HG03575 (cell line): ENCODE data around the gene CD4.

Source experiments
- ATAC-seq: cut with Tn5 transposase; IDR thresholded peaks from one replicate; pipeline ENCODE4 v1.9.1; 2021; ENCODE audit not compliant: unreplicated experiment, insufficient number of reproducible peaks, low FRiP score; ENCODE audit errors: extremely low read depth

CD4 gene

GRCh38 chr12:6774499-6775062, 14.7 kb upstream of the CD4 start:
- ATAC-seq = no peak

GRCh38 chr12:6775185-6776174, 13.8 kb upstream of the CD4 start:
- no peak for ATAC-seq

GRCh38 chr12:6777386-6777785, 11.9 kb upstream of the CD4 start:
- no peak for ATAC-seq

- no peak for ATAC-seq
Observed at GRCh38 chr12:6778217-6778573, 11.1 kb upstream of the CD4 start.

GRCh38 chr12:6778574-6779550, 10.5 kb upstream of the CD4 start:
- no peak for ATAC-seq

GRCh38 chr12:6779708-6780432, 9.5 kb upstream of the CD4 start:
- no peak for ATAC-seq

- ATAC-seq = no peak
Observed at GRCh38 chr12:6780573-6780972, 8.8 kb upstream of the CD4 start.

GRCh38 chr12:6782119-6782518, 7.2 kb upstream of the CD4 start:
- ATAC-seq = no peak

GRCh38 chr12:6782850-6783566, 6.3 kb upstream of the CD4 start:
- no peak for ATAC-seq

- no peak for ATAC-seq
Observed at GRCh38 chr12:6783828-6784227, 5.5 kb upstream of the CD4 start.

- no peak for ATAC-seq
Observed at GRCh38 chr12:6784296-6784695, 5.0 kb upstream of the CD4 start.

- no peak for ATAC-seq
Observed at GRCh38 chr12:6784761-6785160, 4.6 kb upstream of the CD4 start.

GRCh38 chr12:6786416-6787094, 2.8 kb upstream of the CD4 start:
- no peak for ATAC-seq

- no peak for ATAC-seq
Observed at GRCh38 chr12:6787309-6787708, 2.0 kb upstream of the CD4 start.

- ATAC-seq = no peak
Observed at GRCh38 chr12:6790496-6791150, 1.3 kb downstream of the CD4 start.

- no peak for ATAC-seq
Observed at GRCh38 chr12:6791931-6792520, 2.7 kb downstream of the CD4 start.
